ENCODE data around the gene SOX8.
A peak's percentile ranks its signal among the peaks of the same experiment; 100 is the strongest.

The SOX8 gene

GRCh38 chr16:986925-987582 lies 5.5 kb downstream of the SOX8 start:
- no peak for DNase-seq (ENCODE audit: low read depth in 3 of 3)

DNA sequence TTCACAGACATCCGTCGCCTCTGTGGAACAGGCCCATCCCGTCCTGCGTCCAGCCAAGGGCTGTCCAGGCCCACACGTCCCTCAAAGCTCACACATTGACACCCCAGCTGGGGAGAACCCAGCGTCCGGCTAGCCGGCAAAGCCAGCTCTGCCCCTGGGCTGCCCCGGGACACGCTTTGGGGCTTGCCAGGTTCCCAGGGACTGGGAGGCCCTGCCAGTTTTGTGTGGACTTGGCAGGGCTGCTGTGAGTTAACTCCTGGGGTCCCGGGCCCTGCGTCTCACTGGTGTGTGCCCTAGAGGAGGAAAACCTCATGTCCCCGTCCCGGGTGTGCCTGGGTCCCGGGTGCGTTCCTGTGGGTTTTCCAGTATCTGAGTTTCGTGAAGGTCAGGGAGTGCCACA lies 6.3 kb downstream of the SOX8 start:
- DNase-seq (ENCODE audit: low read depth in 3 of 3), result no peak

DNA sequence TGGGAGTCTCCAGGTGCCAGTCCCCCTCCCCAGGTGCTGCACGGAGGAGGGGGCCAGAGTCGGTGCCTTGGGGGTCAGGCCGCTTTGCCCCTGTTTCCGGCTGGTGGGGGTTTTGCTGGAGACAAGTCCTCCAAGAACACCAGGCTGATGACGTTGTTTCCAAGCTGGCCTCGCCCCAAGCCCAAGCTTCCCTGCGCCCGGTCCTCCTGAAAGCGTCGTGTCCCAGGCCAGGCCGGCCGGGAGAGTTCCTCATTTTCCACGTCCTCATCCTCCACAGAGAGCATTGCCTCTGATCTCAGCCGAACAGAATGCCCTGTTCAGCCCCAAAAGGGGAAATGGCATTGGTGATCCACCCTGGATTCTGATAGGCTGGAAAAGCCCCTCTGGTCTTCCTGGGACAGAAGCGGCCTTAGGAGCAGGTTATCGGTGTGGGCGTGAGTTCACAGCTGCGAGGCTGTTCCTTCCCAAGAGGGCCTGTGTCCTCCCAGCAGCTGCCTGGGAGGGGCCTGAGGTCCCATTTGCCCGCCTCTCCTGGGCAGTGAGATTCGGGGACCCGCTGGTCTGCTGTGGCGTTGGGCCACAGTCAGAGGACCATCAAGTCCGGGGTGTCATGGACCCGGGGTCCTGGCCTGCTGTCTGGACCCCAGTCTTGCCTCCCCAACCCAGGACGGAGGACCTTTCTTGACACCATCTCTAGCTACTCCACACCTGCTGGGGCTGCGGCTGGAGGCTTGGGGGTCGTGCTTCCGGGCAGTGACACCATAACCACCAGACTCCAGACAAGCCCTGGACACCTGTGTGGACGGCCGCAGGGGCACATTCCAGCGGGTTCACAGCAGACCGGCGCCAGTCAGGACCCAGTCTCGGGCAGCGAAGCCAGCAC lies 7.1 kb downstream of the SOX8 start:
- no peak for DNase-seq (ENCODE audit: low read depth in 3 of 3)

DNA sequence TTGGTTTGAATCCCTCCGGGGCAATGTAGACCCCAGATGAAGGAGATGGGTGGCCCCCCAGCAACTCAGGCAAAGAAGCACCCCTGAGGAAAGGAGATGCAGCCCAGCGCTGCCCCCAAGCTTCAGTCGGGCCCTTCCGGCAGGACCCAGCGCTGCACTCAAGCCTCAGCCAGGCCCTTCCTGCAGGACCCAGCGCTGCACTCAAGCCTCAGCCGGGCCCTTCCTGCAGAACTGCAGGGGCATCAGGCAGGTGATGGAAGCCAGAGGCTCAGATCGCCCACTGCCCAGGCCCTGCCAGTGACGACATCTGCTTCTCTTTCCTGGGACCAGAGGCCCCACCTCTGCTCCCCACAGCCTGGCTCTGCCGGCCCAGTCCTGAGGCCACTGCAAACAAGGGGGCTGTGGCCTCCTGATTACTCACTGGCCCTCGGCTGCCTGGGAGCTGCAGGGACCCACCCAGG lies 7.8 kb downstream of the SOX8 start:
- no peak for DNase-seq (ENCODE audit: low read depth in 3 of 3)

DNA sequence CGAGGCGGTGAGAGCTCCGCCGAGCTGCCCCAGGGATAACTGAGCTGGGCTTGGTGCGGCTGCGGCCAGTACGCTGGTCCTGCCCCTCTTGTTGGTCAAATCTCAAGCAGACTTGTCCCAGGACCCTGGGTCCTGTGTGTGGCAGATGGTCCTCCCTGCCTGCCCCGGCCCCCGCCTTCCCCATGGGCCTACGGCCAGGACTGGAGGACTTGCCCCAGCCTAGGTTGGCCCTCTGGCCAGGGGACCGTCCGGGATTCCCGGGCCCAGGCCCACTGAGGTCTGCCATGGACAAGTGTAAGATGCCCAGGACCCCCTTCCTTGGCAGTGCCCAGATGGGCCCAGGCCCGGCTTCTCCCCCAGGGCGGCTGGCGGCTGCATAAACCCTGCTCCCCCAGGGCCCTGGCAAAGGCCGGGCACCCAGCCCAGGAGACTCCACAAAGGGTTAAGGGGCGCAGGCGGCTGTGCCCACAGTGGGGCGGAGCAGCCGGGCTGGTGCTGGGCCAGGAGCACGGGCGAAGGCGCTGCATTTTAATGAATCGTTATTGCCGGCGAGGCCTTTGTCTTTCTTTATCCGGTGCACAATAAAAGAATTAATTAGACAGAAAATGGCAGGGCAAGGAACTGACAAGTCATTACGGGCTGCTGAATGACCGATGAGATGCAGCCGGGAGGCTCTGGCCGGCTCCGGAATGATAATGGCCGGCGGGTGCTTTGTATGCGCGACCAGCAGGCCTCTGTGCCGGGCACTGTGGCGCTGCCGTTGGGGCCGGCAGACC lies 9.1 kb downstream of the SOX8 start:
- DNase-seq (ENCODE audit: low read depth in 3 of 3), result no peak

GRCh38 chr16:991345-991744 lies 9.8 kb downstream of the SOX8 start:
- DNase-seq (ENCODE audit: low read depth in 3 of 3), result no peak

GRCh38 chr16:991773-992172 lies 10.2 kb downstream of the SOX8 start:
- no peak for DNase-seq (ENCODE audit: low read depth in 3 of 3)

- DNase-seq (ENCODE audit: low read depth in 3 of 3), result no peak
Measured at GRCh38 chr16:993731-994130, 12.2 kb downstream of the SOX8 start.

DNA sequence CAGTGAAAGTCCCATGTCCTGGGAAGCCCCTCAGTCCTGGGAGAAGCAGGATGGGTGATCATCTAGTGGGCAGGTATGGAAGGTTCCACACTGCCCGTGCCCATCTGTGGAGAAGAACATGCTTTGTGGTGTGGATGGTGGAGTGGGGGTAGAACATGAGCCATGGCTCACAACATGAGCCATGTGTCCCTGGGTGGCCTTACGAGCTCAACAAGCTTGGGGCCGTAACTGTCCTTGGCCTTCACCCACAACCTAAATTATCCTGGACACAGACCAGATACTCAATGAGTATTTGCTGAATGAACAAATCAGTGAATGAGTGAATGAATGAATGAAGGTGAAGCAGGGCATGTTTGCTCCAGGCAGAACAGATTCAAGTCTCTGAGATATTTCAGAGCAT lies 13.5 kb downstream of the SOX8 start:
- no peak for DNase-seq (ENCODE audit: low read depth in 3 of 3)

GRCh38 chr16:995783-996182 lies 14.2 kb downstream of the SOX8 start:
- DNase-seq (ENCODE audit: low read depth in 3 of 3), result no peak

DNA sequence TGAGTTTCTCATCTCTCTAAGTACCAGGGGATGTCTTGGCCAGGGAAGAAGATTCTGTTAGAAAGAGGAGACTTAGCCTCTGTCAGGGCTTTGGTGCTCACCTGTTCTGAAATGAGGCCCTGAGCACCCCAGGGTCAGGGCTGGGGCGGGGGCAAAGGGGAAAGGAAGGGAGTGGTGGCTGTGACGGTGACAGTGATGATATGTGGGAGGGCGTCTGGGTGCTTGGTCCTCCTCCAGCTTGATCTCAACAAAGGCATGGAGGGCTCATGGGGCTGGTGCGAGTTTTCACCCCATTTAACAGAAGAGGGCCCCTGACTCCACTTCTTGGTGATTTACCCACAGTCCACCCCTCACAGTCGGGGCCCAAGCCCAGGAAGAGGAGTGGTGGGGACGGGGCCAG lies 15.1 kb downstream of the SOX8 start:
- DNase-seq (ENCODE audit: low read depth in 3 of 3), result peak in 1 of 3 experiments; percentile 45

GRCh38 chr16:997440-998051 lies 16.0 kb downstream of the SOX8 start:
- DNase-seq (ENCODE audit: low read depth in 3 of 3), result peak in 2 of 3 experiments; percentile 68 to 74

DNA sequence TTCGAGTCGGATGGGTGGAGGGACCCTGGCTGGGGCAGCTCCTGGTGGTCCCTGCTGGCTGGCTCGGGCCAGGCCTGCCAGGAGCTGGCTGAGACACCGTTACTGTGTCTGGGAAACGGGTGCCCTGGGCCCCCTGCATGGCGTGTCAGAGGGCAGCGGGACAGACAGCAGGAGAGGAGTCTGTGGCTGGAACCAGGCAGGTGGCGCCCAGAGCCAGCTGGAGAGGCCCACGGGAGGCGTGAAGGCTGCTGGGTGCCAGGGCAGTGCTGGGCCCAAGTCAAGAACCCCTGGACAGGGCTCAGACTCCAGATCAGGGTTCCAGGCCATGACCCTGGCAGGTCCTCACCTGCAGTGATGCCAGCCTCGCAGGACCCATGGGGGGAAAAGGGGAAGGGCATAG lies 16.6 kb downstream of the SOX8 start:
- DNase-seq (ENCODE audit: low read depth in 3 of 3), result no peak

DNA sequence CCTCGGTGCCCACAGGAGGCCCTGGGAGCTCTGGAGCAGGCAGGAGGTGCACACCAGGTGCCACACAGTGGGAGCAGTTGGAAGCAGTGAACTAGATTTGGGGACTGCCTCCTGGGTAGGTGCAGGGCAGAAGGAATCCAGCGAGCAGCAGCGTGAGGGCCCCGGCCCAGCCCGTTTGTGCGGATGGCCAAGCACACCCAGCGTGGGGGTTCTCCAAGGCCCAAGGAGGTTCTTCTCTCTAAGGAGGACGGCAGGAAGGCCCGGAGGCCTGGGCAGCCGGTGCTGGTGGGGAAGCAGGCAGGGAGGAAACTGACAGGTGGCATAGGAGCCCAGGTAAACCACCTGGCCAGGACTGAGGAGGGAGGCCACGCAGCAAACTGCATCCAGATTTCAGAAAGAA lies 17.0 kb downstream of the SOX8 start:
- no peak for DNase-seq (ENCODE audit: low read depth in 3 of 3)

- no peak for DNase-seq (ENCODE audit: low read depth in 3 of 3)
Measured at GRCh38 chr16:999677-1000076, 18.1 kb downstream of the SOX8 start.

GRCh38 chr16:1000608-1001007 lies 19.0 kb downstream of the SOX8 start:
- no peak for DNase-seq (ENCODE audit: low read depth in 3 of 3)

DNA sequence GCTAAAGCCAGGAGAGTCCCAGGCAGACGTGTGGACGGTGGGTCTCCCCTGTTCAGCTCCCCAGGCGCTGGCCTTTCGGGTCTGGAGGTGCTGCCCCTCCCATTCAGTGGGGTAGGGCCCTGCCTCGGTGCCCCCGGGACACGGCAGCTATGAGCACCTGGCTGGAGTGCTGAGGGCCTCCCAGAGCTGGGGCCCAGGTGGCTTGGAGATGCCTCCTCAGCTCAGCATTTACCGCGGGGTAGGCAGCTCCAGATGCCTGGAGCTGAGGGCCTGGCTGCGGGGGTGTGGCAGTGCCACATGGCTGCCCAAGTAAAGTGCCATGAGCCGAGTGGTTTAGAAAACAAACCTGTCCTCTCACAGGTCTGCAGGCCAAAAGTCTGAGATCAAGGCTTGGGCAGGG lies 19.5 kb downstream of the SOX8 start:
- DNase-seq (ENCODE audit: low read depth in 3 of 3), result no peak

DNA sequence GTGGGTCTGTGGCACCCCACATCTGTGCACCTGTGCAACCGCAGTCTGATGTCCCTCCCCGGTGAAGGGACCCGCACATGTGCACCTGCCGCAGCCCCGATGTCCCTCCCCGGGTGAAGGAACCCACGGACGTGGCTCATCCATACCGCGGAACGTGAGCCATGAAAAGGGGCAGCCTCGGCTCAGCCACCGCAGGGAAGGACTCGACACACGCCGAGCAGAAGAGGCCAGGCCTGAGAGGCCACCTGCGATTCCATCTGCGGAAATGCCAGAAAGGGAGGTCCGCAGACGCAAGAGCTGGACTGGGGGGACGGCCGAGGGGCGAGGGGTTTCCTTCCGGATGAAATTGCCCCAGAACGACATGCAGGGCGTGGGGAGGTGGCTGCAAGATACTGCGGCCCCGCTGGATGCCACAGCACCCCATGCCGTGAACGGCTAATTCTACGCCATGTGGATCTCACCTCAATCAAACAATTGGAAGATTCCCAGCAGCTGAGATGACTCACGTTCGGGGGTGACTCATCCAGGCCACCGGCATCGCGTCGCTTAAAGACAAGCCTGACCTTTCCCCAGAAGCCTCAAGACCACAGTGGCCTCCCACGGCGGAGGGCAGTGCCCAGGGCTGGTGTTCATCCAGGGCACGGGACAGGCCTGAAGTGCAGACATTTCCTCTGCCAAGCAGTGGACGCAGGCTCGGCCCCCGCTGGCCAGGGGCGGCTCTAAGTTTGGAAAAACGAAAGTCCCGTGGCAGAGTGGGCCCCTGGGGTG lies 21.0 kb downstream of the SOX8 start:
- peak; percentile 47 to 74 (median 72) for DNase-seq (ENCODE audit: low read depth in 3 of 3)

GRCh38 chr16:1003391-1004347 lies 22.1 kb downstream of the SOX8 start:
- peak in 2 of 3 experiments; percentile 25 to 35 for DNase-seq (ENCODE audit: low read depth in 3 of 3)

DNA sequence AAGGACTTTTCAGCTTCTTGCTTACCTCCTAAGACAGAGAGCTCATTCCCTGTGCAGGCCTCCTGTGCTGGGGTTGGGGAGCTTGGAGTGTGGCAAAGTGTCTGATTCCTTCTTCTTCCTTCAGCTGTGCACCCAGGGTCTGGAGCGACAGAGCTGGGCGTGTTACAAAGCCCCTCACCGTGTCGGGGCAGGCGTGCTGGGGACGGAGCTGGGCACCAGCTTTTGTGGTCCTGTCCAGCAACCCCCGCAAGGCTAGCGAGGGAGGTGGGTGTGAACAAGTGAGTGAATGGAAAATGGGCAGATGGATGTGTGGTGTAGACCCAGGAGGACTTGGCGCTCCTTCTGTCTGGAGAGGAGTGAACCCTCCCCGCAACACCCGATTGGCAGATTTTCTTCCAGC lies 23.7 kb downstream of the SOX8 start:
- no peak for DNase-seq (ENCODE audit: low read depth in 3 of 3)
